Esophagus mucosa (tissue), 1 donor: Measurements from ENCODE around the gene PTCRA. TPM values are rescaled to one million over a fixed set of nuclear protein-coding genes. Genes with fewer than 3 reads are reported as not detected.

Experiments
- ATAC-seq: fragments of 200-7000 bp; cut with Tn5 transposase; one replicate; pipeline ENCODE4 v1.9.1; 2020
- total RNA-seq: library from RNA; stranded (reverse); gene quantifications from one replicate; pipeline ENCODE4 v1.2.4, GENCODE V29; 2023
- donor health status: DM: yes; HTN: yes; CAD: no.

PTCRA gene
- total RNA-seq, 1 donor from 2014 or later = not detected

DNA sequence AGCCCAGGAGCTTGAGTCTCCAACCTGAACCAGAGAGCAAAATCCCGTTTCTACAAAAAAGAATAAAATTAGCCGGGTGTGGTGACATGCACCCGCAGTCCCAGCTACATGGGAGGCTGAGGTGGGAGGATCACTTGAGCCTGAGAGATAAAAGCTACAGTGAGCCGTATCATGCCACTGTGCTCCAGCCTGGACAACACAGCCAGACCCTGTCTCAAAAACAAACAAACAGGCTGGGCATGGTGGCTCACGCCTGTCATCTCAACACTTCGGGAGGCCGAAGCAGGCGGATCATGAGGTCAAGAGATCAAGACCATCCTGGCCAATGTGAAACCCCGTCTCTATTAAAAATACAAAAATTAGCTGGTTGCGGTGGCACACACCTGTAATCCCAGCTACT is 11.4 kb upstream of the PTCRA start:
- no peak for ATAC-seq

DNA sequence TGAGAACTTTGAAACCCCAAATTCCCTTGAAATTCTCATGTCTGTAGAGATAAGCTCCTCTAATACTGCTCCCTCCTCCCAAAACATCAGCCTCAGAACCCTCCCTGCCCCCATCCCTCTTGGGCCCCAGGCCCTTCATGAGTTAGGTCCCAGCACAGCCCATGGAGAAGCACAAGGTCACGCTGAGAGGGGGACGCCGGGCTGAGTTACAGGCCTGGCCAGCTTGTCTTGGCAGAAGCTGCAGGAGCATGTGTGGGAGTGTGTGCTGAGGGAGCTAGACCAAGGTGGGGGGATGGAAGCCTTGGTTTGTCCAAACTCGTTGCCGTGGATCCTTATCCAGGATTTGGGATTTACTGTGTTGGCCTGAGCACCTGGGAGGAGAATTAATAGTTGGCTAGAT is 8.5 kb upstream of the PTCRA start:
- no peak for ATAC-seq

DNA sequence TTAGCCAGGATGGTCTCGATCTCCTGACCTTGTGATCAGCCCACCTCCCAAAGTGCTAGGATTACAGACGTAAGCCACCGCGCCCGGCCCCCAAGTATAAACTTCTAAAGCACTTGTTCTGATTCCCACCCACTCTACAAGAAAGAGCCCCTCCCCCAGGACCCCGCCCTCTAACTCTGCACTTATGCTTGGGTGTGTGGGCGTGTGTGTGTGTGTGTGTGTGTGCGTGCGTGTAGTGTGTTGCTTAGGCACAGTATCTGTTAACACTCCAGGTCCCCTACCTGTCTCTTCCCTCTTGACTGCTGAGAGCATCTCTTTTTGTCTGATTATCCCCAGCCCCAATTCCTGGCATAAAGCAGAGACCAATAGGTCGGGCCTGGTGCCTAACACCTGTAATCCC is 6.0 kb upstream of the PTCRA start:
- no peak for ATAC-seq

- ATAC-seq = peak; percentile 30
These were observed 4.5 kb upstream of the PTCRA start for GRCh38 chr6:42911171-42912021.

DNA sequence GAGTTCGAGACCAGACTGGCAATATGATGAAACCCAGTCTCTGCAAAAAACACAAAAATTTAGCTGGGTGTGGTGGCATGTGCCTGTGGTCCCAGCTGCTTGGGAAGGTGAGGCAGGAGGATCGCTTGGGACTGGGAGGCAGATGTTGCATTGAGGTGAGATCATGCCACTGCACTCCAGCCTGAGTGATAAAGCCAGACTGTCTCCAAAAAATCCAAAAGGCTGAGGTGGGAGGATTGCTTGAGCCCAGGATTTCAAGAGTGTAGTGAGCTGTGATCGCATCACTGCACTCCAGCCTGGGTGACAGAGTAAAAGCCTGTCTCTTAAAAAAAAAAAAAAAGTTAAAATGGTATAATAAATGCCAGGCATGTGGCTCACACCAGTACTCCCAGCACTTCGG is 1.3 kb upstream of the PTCRA start:
- ATAC-seq = no peak

- ATAC-seq = peak; percentile 44
These were observed 435 bp downstream of the PTCRA start for GRCh38 chr6:42916288-42916687.

- no peak for ATAC-seq
These were observed 5.9 kb downstream of the PTCRA start for GRCh38 chr6:42921801-42922200.

- no peak for ATAC-seq
These were observed 7.8 kb downstream of the PTCRA start for GRCh38 chr6:42923666-42924065.

DNA sequence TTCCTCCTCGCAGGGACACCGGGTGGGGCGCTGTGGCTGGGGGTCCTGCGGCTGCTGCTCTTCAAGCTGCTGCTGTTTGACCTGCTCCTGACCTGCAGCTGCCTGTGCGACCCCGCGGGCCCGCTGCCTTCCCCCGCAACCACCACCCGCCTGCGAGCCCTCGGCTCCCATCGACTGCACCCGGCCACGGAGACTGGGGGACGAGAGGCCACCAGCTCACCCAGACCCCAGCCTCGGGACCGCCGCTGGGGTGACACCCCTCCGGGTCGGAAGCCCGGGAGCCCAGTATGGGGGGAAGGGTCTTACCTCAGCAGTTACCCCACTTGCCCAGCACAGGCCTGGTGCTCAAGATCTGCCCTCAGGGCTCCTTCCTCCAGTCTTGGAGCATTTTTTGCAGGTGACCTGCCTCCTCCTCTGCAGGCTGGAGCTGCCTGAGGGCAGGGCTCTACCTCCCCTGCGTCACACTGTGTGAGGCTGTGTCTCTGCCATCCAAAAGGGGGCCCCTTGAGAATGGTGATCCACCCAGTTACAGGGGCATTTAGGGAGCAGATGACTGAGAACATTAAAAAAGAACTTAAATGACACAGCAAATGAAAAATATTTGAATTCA is 9.5 kb downstream of the PTCRA start:
- no peak for ATAC-seq

GRCh38 chr6:42928986-42929820 is 13.3 kb downstream of the PTCRA start, which contains the start of gene CNPY3:
CNPY3 (plus strand) TSS chr6:42929480; CDS start chr6:42929571, 91 bp downstream.
- ATAC-seq = peak; percentile 94

DNA sequence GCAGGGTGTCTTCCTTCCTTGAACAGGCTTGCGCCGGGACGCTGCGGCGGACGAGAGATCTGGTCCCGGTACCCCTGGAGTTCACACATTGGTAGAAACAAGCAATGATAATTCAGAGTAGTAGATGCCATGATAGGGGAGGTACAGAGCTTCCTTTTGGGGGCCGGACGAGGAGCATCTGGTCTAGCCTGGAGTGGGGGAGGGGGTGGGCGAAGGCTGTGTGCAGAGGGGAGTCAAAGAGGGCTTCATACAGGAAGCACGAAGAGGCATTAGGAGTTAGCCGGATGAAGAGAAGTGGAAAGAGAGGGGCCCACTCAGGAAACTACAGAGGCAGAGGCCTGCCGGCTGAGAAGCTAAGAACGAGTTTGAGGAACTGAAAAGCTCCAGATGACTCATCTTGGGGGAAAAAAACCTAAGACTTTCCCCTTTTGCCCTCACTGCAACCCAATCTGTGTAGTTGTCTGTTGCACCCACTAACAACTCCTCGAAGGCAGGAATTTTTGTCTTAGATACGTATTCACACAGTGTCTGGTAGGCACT is 14.0 kb downstream of the PTCRA start:
- peak; percentile 37 for ATAC-seq

- no peak for ATAC-seq
These were observed 16.6 kb downstream of the PTCRA start for GRCh38 chr6:42932412-42932811.

DNA sequence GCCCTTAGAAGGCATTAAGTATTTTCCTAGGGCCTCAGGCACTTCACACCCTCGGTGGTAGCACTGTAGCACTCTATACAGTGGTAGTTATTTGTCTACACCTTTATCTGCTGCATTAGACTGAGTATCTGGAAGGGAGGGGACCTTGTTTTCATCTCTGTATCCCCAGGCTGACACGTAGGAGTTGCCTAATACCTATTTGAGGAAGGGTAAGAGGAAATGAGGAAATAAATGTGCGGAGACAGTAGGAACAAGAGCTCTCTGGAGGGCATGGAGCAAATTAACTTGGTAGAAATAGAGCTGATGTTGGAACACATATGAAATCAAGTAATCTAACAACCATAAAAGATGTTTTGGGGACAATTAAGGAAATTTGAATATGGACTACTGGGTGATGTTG is 17.4 kb downstream of the PTCRA start:
- ATAC-seq = no peak

DNA sequence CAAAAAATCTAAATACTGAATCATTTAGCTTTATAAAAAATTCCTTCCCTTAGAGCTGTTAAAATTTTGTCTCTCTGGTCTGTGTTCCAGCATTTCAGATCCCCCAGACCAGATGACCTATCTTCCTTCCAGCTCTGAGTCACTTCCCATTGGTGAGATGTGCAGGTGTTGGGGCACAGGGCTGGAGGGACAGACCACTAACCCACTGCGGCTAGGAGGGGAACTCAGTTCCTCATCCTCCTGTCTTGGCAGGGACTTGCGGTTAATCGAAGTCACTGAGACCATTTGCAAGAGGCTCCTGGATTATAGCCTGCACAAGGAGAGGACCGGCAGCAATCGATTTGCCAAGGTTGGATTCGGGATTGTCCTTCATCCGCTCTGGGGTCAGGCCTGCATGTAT is 19.5 kb downstream of the PTCRA start:
- no peak for ATAC-seq

DNA sequence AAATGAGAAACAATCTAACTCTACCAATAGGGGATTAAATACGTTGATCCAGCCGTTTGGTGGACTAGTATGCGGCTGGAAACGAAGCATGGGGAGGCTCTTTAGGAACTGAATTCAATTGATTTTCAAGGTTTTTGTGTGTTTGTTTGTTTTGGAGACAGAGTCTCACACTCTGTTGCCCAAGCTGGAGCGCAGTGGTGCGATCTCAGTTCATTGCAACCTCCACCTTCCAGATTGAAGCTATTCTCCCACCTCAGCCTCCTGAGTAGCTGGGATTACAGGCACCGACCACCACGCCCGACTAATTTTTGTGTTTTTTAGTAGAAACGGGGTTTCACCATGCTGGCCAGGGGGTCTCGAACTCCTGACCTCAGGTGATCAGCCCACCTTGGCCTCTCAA is 20.5 kb downstream of the PTCRA start:
- ATAC-seq = no peak

- no peak for ATAC-seq
These were observed 21.9 kb downstream of the PTCRA start for GRCh38 chr6:42937548-42938427.

GRCh38 chr6:42938428-42938796 is 22.6 kb downstream of the PTCRA start:
- ATAC-seq = no peak

DNA sequence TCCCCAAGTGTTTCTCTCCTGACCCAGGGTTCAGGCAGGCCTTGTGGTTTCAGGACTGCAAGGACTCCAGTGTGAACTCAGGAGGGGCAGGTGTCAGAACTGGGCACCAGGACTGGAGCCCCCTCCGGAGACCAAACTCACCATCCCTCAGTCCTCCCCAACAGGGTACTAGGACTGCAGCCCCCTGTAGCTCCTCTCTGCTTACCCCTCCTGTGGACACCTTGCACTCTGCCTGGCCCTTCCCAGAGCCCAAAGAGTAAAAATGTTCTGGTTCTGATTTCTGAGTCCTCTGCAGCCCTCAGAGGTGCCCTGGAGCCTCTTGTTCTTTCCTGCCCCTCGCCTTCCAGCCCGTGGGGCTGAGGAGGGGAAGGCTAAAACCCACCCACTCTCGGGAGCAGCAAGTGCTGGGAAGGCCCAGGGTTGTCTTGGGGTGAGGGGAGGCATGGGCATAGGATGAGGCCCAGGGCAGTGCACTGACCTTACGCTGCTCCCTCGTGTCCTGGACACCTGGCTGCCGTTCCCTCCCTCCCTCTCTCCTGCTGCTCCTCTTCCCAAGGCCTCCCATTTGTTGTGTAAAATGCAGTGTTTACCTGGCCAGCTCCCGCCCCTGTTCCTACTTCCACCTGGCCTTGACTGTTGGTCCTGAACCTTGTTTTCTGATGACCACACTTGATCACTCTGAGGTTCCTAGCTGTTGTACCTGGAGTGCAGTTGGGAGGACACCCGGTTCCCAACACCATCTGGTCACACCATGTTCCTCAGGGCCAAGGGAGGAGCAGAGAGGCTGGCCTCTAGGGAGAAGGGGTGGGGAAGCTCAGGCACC is 23.3 kb downstream of the PTCRA start:
- ATAC-seq = no peak

DNA sequence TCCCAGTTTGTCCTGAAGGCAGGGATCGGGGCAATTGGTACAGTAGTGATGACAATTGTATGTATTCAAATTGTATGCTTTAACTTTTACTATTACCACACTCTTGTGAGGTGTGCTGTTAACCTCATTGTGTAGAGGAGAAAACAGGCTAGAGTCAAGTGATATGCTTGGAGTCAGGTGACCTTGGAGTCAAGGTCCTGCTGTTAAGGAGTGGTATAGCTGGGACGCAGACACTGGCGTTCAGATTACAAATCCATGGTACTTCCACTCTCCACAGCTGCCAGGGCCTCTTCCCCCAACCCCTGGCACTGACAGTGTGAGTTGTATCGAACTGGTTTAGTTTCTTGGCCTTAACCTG is 23.9 kb downstream of the PTCRA start:
- no peak for ATAC-seq

DNA sequence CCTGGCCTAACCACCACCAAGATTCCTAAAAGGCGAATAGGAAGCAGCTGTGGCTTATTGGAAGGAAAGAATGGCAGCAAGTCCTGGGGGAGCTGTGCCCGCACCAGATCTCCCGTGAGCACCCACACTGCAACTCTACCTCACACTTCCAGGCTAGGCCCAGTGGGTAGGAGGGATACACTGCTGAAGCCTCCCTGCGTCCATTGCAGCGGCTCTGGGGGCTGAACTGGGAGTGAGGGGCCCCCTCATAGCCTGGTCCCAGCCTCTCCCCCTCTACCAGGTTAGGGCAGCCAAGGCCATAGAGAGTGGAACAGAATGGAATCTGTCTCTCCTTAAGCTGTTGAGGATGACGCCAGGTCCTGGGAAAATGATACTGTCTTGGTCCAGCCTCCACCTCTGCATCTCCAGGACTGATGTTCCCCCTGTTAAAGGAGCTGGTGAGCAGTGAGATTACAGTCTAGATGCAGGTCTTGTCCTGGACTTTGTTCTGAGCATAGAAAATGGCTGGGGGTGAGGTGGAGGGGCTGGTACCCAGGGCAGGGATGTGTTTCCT is 24.7 kb downstream of the PTCRA start:
- ATAC-seq = no peak

DNA sequence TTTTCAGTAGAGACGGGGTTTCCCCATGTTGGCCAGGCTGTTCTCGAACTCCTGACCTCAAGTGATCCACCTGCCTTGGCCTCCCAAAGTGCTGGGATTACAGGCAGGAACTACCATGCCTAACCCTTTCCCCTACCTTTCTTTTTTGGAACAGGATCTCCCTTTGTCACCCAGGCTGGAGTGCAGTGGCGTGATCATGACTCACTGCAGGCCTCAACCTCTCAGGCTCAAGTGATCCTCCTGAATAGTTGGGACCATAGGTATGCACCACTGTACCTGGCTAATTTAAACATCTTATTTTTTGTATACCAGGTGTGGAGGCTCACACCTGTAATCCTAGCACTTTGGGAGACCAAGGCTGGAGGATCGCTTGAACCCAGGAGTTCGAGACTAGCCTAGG is 25.5 kb downstream of the PTCRA start:
- ATAC-seq = peak; percentile 22
